HepG2 (cell line): ENCODE measurements around the gene ATG16L2. TPM values are rescaled to one million over a fixed set of nuclear protein-coding genes. Genes with fewer than 3 reads are reported as not detected.

Source experiments
- AKAP8 ChIP-seq: sonication (generic); formaldehyde crosslinking; IDR thresholded peaks from 2 replicates; pipeline ENCODE4 v1.5.1; 2020; ENCODE audit warnings: mild to moderate bottlenecking, missing genetic modification reagents
- CHD2 ChIP-seq: IDR thresholded peaks from 2 replicates; pipeline ENCODE4 v1.6.1; 2011; ENCODE audit warnings: low read depth, low read length, improper control_type of control experiment
- CREB3 ChIP-seq: sonication (generic); formaldehyde crosslinking; IDR thresholded peaks from 2 replicates; pipeline ENCODE4 v1.5.0; 2020; ENCODE audit warnings: missing genetic modification reagents
- E2F1 ChIP-seq: sonication (generic); formaldehyde crosslinking; IDR thresholded peaks from 2 replicates; pipeline ENCODE4 v1.5.0; 2020; ENCODE audit warnings: missing genetic modification reagents
- HIC2 ChIP-seq: sonication (generic); formaldehyde crosslinking; IDR thresholded peaks from 2 replicates; pipeline ENCODE4 v1.9.0; 2022; ENCODE audit warnings: low read depth, missing genetic modification reagents
- MAZ ChIP-seq, 2 experiments: sonication (generic) in 1 of 2; formaldehyde crosslinking in 1 of 2; IDR thresholded peaks; 2 replicates each; pipeline versions ENCODE4 v1.5.0 to v1.6.1; 2012 to 2020; ENCODE audit warnings: low read depth in 2 of 2, mild to moderate bottlenecking in 2 of 2, borderline replicate concordance in 1 of 2, improper control_type of control experiment in 1 of 2, low read length in 1 of 2, missing genetic modification reagents in 1 of 2, moderate library complexity in 1 of 2
- MXD1 ChIP-seq: sonication (generic); formaldehyde crosslinking; IDR thresholded peaks from 2 replicates; pipeline ENCODE4 v1.4.0; 2020; ENCODE audit warnings: mild to moderate bottlenecking, missing genetic modification reagents
- NBN ChIP-seq: fragments of 450-650 bp; conservative IDR thresholded peaks from 2 replicates; pipeline ENCODE4 v1.6.1; 2017
- NFIB ChIP-seq: sonication (generic); formaldehyde crosslinking; IDR thresholded peaks from 2 replicates; pipeline ENCODE4 v1.9.0; 2021; ENCODE audit warnings: missing genetic modification reagents, mild to moderate bottlenecking, borderline replicate concordance
- RELA ChIP-seq: sonication (generic); formaldehyde crosslinking; IDR thresholded peaks from 2 replicates; pipeline ENCODE4 v1.4.0; 2020; ENCODE audit warnings: missing genetic modification reagents
- SKI ChIP-seq: fragments of 450-650 bp; IDR thresholded peaks from one replicate; pipeline ENCODE4 v1.6.1; 2018; ENCODE audit warnings: mild to moderate bottlenecking; ENCODE audit not compliant: partially characterized antibody
- SNAI1 ChIP-seq: sonication (generic); formaldehyde crosslinking; IDR thresholded peaks from 2 replicates; pipeline ENCODE4 v1.5.0; 2020; ENCODE audit warnings: mild to moderate bottlenecking, missing genetic modification reagents, borderline replicate concordance
- SP4 ChIP-seq: sonication (generic); formaldehyde crosslinking; IDR thresholded peaks from 2 replicates; pipeline ENCODE4 v1.8.1; 2023; ENCODE audit warnings: mild to moderate bottlenecking, missing genetic modification reagents
- TEAD2 ChIP-seq: sonication (generic); formaldehyde crosslinking; IDR thresholded peaks from 2 replicates; pipeline ENCODE4 v1.9.0; 2021; ENCODE audit warnings: missing genetic modification reagents
- TFDP1 ChIP-seq: IDR thresholded peaks from 2 replicates; pipeline ENCODE4 v1.6.1; 2016; ENCODE audit warnings: missing compliant biosample characterization, missing genetic modification reagents, borderline replicate concordance
- YY1 ChIP-seq: IDR thresholded peaks from 2 replicates; pipeline ENCODE4 v1.6.1; 2011; ENCODE audit warnings: low read length, low read depth, moderate library complexity, mild to moderate bottlenecking; ENCODE audit not compliant: insufficient read depth, insufficient replicate concordance
- ZBTB25 ChIP-seq: IDR thresholded peaks from 2 replicates; pipeline ENCODE4 v1.6.1; 2018; ENCODE audit warnings: missing genetic modification reagents
- ZXDC ChIP-seq: sonication (generic); formaldehyde crosslinking; IDR thresholded peaks from 2 replicates; pipeline ENCODE4 v1.5.0; 2020; ENCODE audit warnings: mild to moderate bottlenecking, missing genetic modification reagents
- polyA plus RNA-seq, 8 experiments: library from polyadenylated mRNA; depleted of rRNA in 3 of 8; stranded (reverse) in 7 of 8; unstranded in 1 of 8; fragments of >200 nt; fragmentation: Illumina TruSeq in 4 of 8; extraction: Trizol in 4 of 8; gene quantifications; 2 replicates each; pipeline versions ENCODE4 v1.2.1 to v1.2.3, GENCODE V29; 2011 to 2016; ENCODE audit warnings: low read depth in 4 of 8, missing spikeins in 1 of 8, mixed read lengths in 1 of 8; ENCODE audit not compliant: insufficient read depth in 1 of 8
- total RNA-seq, 5 experiments: library from RNA; depleted of rRNA; stranded (reverse); fragments of >200 nt; fragmentation: Illumina TruSeq; extraction: Trizol; gene quantifications; 2 replicates each; pipeline ENCODE4 v1.2.3, GENCODE V29; 2016; ENCODE audit warnings: low read depth in 1 of 5

ATG16L2 gene
- total and polyA plus RNA-seq, 2 of the 13 experiments (the other 11 are each of a cell fraction or from before 2014, with no cell fraction given) = 6.2 to 14.8 TPM

- TF ChIP-seq TFDP1 (CRISPR knock-in tag) = peak; percentile 83; the same call in 1 of the 2 replicates
- TF ChIP-seq NBN = no peak
- TF ChIP-seq E2F1 (CRISPR knock-in tag) = peak; percentile 77
- no peak for TF ChIP-seq ZBTB25 (CRISPR knock-in tag)
- TF ChIP-seq HIC2 (CRISPR knock-in tag) = no peak
- peak; percentile 73; the same call in 1 of the 2 replicates for TF ChIP-seq SP4 (CRISPR knock-in tag)
- peak; percentile 29; the same call in 1 of the 2 replicates for TF ChIP-seq CHD2
- peak; percentile 67; the same call in 1 of the 2 replicates for TF ChIP-seq ZXDC (CRISPR knock-in tag)
- peak; percentile 81; the same call in 1 of the 2 replicates for TF ChIP-seq AKAP8 (CRISPR knock-in tag)
- peak; percentile 90 for TF ChIP-seq YY1
- no peak for TF ChIP-seq CREB3 (CRISPR knock-in tag)
- TF ChIP-seq SNAI1 = no peak
- TF ChIP-seq NFIB (CRISPR knock-in tag) = 0 out of 2 replicates have a peak, but pooled peaks have one; percentile 48
- TF ChIP-seq MXD1 (CRISPR knock-in tag) = 0 out of 2 replicates have a peak, but pooled peaks have one; percentile 17
- peak; percentile 93; the same call in 1 of the 2 replicates for TF ChIP-seq RELA (CRISPR knock-in tag)
- TF ChIP-seq TEAD2 (CRISPR knock-in tag) = no peak
- TF ChIP-seq SKI = peak; percentile 7
- no peak; the same call in 1 of the 2 replicates for TF ChIP-seq MAZ (IDR thresholded peaks at IDR 0.05; ENCODE audit: borderline replicate concordance, low read depth, low read length)
- peak; percentile 76 for TF ChIP-seq MAZ (CRISPR knock-in tag; IDR thresholded peaks at IDR 0.05; ENCODE audit: low read depth)
Observed at GRCh38 chr11:72814286-72815109, at the start of gene ATG16L2 (continued).
